Measurements from ENCODE around the gene HYDIN.
"Not testable (repeated sequence)": the region's sequence is repeated elsewhere in the genome, so short reads cannot be mapped to it uniquely, and the experiment has no call there.

Gene HYDIN

GRCh38 chr16:70818088-70818487, 412.4 kb downstream of the HYDIN start:
- DNase-seq, result not testable (repeated sequence)

DNA sequence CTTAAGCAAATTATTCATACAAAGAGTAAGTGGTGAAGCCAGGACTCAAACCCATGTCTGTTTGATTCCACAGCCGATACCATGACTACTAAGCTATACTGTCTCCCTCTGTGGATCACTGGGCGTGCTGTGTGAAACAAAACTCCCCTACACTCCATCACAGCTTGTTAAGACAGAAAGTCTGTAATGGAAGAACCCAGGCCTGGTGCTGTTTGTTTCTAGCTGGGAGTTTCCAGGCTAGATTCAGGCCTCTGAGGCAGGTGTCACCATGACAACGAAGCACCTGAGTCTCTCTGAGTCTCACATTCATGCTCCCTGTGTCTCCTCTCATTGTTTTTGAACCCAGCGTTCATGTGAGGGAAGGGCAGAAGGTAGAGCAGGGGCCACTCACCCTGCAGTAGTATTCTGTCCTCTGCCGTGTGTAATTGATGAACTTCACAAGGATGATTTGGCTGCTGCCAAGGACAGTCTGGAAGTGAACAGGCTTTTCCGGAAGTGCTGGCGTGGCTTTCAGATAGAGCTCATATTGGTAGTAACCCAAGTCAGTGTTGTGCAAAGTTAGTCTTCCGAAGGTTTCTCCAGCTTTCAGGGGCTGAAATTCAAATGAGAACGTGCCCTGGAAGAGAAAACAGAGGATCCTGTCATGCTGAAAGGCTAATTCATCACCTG, 421.0 kb downstream of the HYDIN start:
- DNase-seq, result no peak

DNA sequence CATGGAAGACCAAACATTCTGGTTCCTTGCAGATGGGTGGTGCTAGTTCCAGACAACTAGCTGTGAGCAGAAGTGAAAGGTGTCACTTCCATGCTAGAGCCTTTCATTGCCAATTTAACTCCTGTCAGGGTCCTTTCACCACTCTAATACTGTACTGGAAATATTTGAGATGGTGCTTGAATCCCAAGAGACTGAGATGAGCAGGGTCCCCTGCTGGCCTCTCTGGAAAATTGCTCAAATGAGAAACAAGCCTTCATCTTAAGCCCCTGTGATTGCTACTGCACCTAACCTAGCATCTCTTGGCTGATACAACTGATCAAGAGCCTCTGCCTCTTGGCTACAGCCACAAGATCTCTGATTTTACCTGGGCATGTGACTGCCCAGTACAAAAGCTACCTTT, 422.2 kb downstream of the HYDIN start:
- DNase-seq, result no peak

DNA sequence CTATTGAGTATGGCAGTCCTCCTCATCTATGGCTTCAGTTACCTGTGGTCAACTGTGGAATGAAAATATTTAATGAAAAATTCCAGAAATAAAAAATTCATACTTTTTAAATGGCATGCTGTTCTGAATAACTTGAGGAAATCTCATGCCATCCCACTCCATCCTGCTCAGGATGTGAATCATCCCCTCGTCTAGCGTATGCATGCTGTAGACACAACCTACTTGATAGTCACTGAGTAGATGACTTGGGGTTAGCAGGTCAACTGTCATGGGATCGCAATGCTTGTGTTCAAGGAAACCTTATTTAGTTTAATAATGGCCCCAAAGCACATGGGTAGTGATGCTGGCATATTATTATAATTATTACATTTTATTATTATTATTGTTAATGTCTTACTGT, 424.7 kb downstream of the HYDIN start:
- DNase-seq, result no peak

- DNase-seq, result no peak
These were observed 425.1 kb downstream of the HYDIN start for GRCh38 chr16:70805380-70805779.

DNA sequence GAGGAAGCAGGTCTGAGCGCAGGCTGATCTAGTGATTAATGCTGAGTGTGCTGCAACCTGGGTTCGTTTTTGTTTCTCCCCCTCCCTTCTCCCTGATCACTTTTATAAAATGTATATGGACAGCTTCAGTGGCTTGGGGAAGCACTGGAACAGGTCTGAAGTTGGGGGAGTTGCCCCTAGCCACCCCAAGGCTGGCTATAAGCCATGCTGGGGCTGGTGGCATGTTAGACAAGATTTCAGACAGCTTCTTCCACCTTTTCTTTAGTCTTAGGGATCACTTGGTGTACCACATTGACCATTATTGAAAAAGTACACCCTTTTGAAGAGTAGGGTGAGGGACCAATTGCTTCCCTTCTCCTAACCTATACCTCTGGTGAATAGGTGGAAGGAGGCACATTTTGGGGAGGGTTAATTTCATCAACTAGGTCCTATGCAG, 425.8 kb downstream of the HYDIN start:
- DNase-seq, result no peak

DNA sequence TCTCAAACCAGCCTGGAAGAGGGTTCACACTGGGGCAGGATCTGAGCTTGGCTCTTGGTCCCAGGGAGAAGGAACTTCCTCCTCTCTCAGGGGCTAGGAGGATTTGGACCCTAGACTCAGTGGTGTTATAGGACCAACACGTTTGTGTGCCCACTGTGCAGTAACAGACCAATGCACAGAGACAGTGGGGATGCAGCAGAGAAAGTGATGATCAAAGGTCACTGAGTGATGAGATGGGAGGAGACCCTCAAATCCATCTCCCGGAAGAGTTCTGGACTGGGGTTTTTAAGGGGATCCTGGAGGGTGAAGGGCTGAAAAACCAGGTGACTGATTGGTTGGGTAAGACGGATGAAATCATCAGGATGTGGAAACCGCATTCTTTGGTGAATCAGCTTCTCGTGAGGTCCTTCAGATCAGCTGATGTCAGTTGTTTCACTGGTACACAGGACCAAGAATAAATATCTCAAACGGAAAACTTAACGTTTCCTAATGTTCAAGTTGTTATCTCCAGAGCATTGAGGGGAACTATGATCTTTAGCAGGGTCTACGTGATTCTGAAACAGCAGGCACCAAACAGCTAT, 426.3 kb downstream of the HYDIN start:
- DNase-seq, result no peak

DNA sequence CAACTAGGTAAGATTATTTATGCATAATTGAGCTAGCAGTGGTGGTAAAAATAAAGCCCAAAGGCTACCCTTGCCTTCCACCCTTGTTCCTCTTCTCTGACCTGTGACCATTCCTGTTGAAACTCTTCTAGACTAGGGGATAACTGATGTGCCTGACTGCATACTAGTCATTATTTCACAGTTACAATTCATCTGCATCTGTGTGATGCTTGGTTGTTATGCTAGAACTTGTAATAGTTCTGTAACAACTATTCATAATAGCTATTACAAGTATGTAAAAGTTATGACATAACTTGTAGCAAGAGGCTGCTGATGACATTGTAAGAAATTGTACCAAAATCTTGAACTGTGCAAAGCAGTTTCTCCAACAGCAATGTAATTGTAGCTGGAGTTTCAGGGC, 427.2 kb downstream of the HYDIN start:
- no peak for DNase-seq

DNA sequence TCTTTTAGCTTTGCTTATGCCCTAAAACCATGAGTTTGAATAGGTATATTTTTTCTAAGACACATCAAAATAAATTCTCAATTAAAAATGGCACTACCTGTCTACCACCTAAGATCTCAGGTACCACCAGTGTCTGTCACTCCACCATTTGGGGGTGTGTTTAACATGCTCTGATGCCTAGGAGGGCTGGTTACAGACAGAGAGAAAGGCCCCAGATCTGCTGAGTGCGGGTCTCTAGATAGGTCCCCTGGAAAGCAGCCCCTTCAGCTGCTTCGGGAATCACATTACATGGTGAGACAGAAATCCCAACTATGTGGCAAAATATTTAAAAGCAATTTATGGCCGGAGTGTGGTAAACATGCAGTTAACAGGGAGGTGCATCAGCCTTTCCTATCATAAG, 428.9 kb downstream of the HYDIN start:
- no peak for DNase-seq

- peak; percentile 96 to 98 for DNase-seq
These were observed 429.6 kb downstream of the HYDIN start, which contains the start of gene VAC14 for GRCh38 chr16:70800781-70801480. Gene VAC14 (minus strand): TSS chr16:70801158. CDS start chr16:70800900, 258 bp downstream.

- peak in 1 of 2 donors; percentile 4 for DNase-seq
These were observed 430.2 kb downstream of the HYDIN start for GRCh38 chr16:70800311-70800710.

GRCh38 chr16:70796301-70796700, 434.2 kb downstream of the HYDIN start:
- DNase-seq, result no peak

GRCh38 chr16:70795296-70795912, 435.1 kb downstream of the HYDIN start:
- no peak for DNase-seq

- no peak for DNase-seq
These were observed 436.5 kb downstream of the HYDIN start for GRCh38 chr16:70793851-70794502.

GRCh38 chr16:70790815-70791214, 439.7 kb downstream of the HYDIN start:
- no peak for DNase-seq

DNA sequence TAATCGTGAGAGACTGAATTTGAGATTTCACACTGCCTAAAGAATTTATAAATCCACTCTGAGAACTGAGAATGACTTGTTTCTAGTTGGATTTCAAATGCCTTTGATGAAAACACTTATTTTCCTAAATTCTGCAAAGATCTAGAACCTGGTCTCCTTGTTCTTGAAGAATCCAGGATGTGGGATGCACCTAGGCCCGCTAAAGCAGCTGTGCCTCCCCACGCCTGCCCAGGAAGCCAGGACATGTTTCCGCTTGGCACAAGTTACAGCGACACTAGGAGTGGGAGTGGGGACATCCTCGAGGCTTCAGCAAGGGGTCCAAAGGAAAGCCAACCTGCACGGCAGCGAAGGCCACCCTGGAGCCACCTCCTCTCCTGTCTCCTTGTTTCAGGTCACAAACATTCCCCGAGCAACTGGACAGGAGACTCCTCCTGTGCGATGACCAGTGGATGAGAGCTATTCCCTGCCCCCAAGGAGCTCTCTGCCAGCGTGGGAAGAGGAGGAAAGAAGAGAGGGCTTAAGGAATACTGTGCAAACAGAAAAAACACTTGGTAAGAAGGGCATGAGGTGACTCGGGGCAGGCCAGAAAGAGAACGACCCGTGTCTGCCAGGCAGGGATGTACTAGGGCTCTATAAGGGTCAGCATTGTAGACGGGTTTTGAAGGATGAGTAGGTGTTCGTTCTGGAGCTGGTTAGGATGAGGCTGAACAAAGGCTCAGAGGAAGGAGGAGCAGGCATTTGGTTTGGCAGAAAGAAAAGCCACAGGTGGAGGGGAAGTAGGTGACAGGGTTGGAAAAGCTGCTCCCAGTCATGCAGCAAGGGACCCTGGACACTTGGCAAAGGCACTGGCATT, 440.7 kb downstream of the HYDIN start:
- DNase-seq, result no peak

- no peak for DNase-seq
These were observed 441.6 kb downstream of the HYDIN start for GRCh38 chr16:70788668-70789594.

- DNase-seq, result no peak
These were observed 444.3 kb downstream of the HYDIN start for GRCh38 chr16:70786020-70786755.

DNA sequence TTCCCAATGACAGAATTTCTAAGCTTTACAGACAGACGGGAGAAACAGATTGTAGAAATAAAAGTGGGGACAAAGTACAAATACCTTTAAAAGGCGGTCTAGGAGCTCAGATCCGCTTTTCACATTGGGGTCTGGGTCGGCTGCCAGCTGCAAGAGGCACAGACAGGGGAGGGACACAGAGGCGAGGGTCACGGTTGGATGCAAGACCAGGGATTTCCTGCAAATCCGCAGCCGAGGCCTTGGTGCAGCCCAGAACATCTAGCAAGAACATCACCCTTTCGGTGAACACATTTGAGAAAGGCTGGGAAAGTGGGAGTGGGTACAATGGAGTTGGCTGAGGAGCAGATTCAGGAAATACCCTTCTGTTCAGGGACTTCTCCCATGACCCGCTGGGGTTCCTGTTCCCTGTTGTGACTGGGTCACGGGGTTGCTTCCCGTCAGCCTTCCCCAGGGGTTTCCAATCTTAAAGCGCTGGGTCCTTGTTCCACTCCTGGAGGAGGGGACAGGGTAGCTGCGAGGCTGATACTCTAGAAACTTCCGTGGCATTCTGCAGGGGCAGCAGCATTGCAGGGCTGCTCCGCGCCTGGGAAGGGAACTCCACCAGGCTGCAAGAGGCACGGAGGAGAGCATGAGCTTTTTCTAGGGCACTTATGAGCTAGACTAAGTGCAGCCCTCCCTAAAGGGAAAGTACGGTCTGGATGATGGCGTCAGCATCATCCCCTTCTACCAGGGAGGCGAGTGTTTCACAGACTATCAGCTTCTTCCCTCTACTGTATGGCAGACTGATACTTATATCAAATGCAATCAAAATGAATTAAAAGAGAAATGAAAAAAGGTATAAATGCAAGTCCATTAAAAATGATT, 445.6 kb downstream of the HYDIN start:
- no peak for DNase-seq
